Keratinocyte (primary cell): ENCODE measurements around the gene MAP1LC3B. TPM values are rescaled to one million over a fixed set of nuclear protein-coding genes. Genes with fewer than 3 reads are reported as not detected.
A peak's percentile ranks its signal among the peaks of the same experiment; 100 is the strongest.

ENCODE experiments used
- DNase-seq: peaks from one replicate; pipeline ENCODE4 v3.0.0-alpha.2; 2011; ENCODE audit warnings: low read depth, missing footprints, low spot score
- FAIRE-seq: peaks from 2 replicates; lab custom pipeline; 2011; peaks lifted over from hg19 to GRCh38; lab: Jason Lieb, UNC
- H2AFZ ChIP-seq: 2 replicates; pipeline ENCODE4 v1.6.0; 2012; ENCODE audit warnings: low read length, control low read depth, inconsistent platforms; ENCODE audit not compliant: control insufficient read depth
- H3K27ac ChIP-seq: 2 replicates; pipeline ENCODE4 v1.5.1; 2011; ENCODE audit warnings: low read length; ENCODE audit not compliant: control insufficient read depth, insufficient read depth
- H3K27me3 ChIP-seq: 3 replicates; pipeline ENCODE4 v1.6.0; 2011; ENCODE audit warnings: low read length; ENCODE audit not compliant: control insufficient read depth, insufficient read depth; ENCODE audit errors: extremely low read depth
- H3K36me3 ChIP-seq, 2 experiments: 2 replicates in 1 of 2; 3 replicates in 1 of 2; pipeline ENCODE4 v1.5.1; 2011; ENCODE audit warnings: low read length in 2 of 2, mild to moderate bottlenecking in 1 of 2; ENCODE audit not compliant: control insufficient read depth in 2 of 2, insufficient read depth in 2 of 2; ENCODE audit errors: extremely low read depth in 1 of 2
- H3K4me1 ChIP-seq: 3 replicates; pipeline ENCODE4 v1.5.1; 2011; ENCODE audit warnings: low read length; ENCODE audit not compliant: control insufficient read depth, insufficient read depth; ENCODE audit errors: extremely low read depth
- H3K4me2 ChIP-seq: 3 replicates; pipeline ENCODE4 v1.6.0; 2011; ENCODE audit warnings: low read depth, low read length; ENCODE audit not compliant: control insufficient read depth, insufficient read depth; ENCODE audit errors: extremely low read depth
- H3K4me3 ChIP-seq, 3 experiments: fragments of 200-600 bp in 1 of 3; sonication (generic) in 1 of 3; 2 replicates in 2 of 3; 3 replicates in 1 of 3; pipeline ENCODE4 v1.5.1; 2011 to 2016; ENCODE audit warnings: low read length in 3 of 3, mild to moderate bottlenecking in 3 of 3, control low read depth in 2 of 3, inconsistent platforms in 1 of 3, low read depth in 1 of 3, mixed read lengths in 1 of 3, mixed run types in 1 of 3, moderate library complexity in 1 of 3; ENCODE audit not compliant: control insufficient read depth in 2 of 3, insufficient read depth in 2 of 3; ENCODE audit errors: extremely low read depth in 1 of 3
- H3K79me2 ChIP-seq: 2 replicates; pipeline ENCODE4 v1.6.0; 2012; ENCODE audit warnings: low read length; ENCODE audit not compliant: control insufficient read depth, insufficient read depth
- H3K9ac ChIP-seq: 3 replicates; pipeline ENCODE4 v1.6.0; 2011; ENCODE audit warnings: low read length; ENCODE audit not compliant: control insufficient read depth, insufficient read depth; ENCODE audit errors: extremely low read depth
- H3K9me1 ChIP-seq: 3 replicates; pipeline ENCODE4 v1.6.0; 2011; ENCODE audit warnings: low read length; ENCODE audit not compliant: control insufficient read depth, insufficient read depth; ENCODE audit errors: extremely low read depth
- H3K9me3 ChIP-seq: 2 replicates; pipeline ENCODE4 v1.5.1; 2012; ENCODE audit warnings: low read depth, low read length; ENCODE audit not compliant: control insufficient read depth
- H4K20me1 ChIP-seq: 3 replicates; pipeline ENCODE4 v1.6.0; 2011; ENCODE audit warnings: low read length; ENCODE audit not compliant: control insufficient read depth, insufficient read depth; ENCODE audit errors: extremely low read depth
- CTCF ChIP-seq, 3 experiments: IDR thresholded peaks in 1 of 3; conservative IDR thresholded peaks in 1 of 3; optimal IDR thresholded peaks in 1 of 3; 2 replicates in 2 of 3; 3 replicates in 1 of 3; pipeline versions ENCODE3 to v1.5.1; 2011; ENCODE audit warnings: low read length in 3 of 3, mild to moderate bottlenecking in 3 of 3, moderate library complexity in 2 of 3, control low read depth in 1 of 3, inconsistent platforms in 1 of 3; ENCODE audit not compliant: insufficient read depth in 2 of 3; ENCODE audit errors: extremely low read depth in 1 of 3
- EZH2 ChIP-seq: IDR thresholded peaks from one replicate; pipeline ENCODE4 v1.6.1; 2012; ENCODE audit warnings: inconsistent platforms, mild to moderate bottlenecking, low read length, moderate library complexity
- dilution Hi-C: fragments of 300-500 bp; cut with MboI; formaldehyde crosslinking; loops from one replicate; pipeline ENCODE4 v1.7.0; 2020; ENCODE audit warnings: low sequenced_read_pairs; ENCODE audit not compliant: extremely low pct_ligation_motif_present
- polyA plus RNA-seq, 5 experiments: library from polyadenylated mRNA; depleted of rRNA in 3 of 5; stranded (reverse) in 3 of 5; stranded (forward) in 1 of 5; unstranded in 1 of 5; fragments of >200 nt; gene quantifications; 1 replicate in 1 of 5; 2 replicates in 3 of 5; 3 replicates in 1 of 5; pipeline versions ENCODE4 v1.2.1 to v1.2.3, GENCODE V29; 2011 to 2012; ENCODE audit warnings: missing spikeins in 2 of 5, low read depth in 1 of 5, low replicate concordance in 1 of 5

MAP1LC3B gene
- polyA plus RNA-seq, 1 donor (not counting 4 experiments of a cell fraction or from before 2014, with no cell fraction given): 50.3 TPM

- TF ChIP-seq EZH2 (no peak), CTCF (optimal IDR thresholded peaks at IDR 0.05 in 1 of 3, IDR thresholded peaks at IDR 0.05 in 1 of 3, conservative IDR thresholded peaks at IDR 0.05 in 1 of 3; ENCODE audit: extremely low read depth in 1 of 3, insufficient read depth in 2 of 3, low read length in 3 of 3) (no peak)
- DNase-seq (no peak), FAIRE-seq (no peak)
- Histone ChIP-seq H3K9me1 (no peaks in the 10 kb centered on the region), H3K9me3 (no peaks in the 10 kb centered on the region), H3K4me1 (no peaks in the 10 kb centered on the region), H3K4me3 (no peak overlapping the region), H3K36me3 (peaks cover 9 to 25% of the 10 kb centered on the region in 2 experiments), H3K9ac (no peak overlapping the region), H4K20me1 (no peaks in the 10 kb centered on the region), H3K27me3 (no peaks in the 10 kb centered on the region), H2AFZ (no peak overlapping the region), H3K79me2 (no peaks in the 10 kb centered on the region), H3K4me2 (no peak overlapping the region), H3K27ac (no peak overlapping the region)
- dilution Hi-C loops: no loop called here
Measured at GRCh38 chr16:87415441-87415840, 23.3 kb downstream of the MAP1LC3B start.

- dilution Hi-C loops: no loop called here
- Histone ChIP-seq H3K36me3 (peaks cover 9 to 25% of the 10 kb centered on the region in 2 experiments), H3K4me3 (no peak overlapping the region), H3K4me1 (no peaks in the 10 kb centered on the region), H4K20me1 (no peaks in the 10 kb centered on the region), H3K9ac (no peak overlapping the region), H3K9me1 (no peaks in the 10 kb centered on the region), H3K79me2 (no peaks in the 10 kb centered on the region), H3K27ac (no peak overlapping the region), H3K27me3 (no peaks in the 10 kb centered on the region), H3K4me2 (no peak overlapping the region), H3K9me3 (no peaks in the 10 kb centered on the region), H2AFZ (no peak overlapping the region)
- TF ChIP-seq CTCF (optimal IDR thresholded peaks at IDR 0.05 in 1 of 3, IDR thresholded peaks at IDR 0.05 in 1 of 3, conservative IDR thresholded peaks at IDR 0.05 in 1 of 3; ENCODE audit: extremely low read depth in 1 of 3, insufficient read depth in 2 of 3, low read length in 3 of 3) (peak in 2 of 3 experiments; percentile 28 to 48), EZH2 (no peak)
- FAIRE-seq: peak; percentile 68
- no peak for DNase-seq
Measured at GRCh38 chr16:87416826-87417527, 24.8 kb downstream of the MAP1LC3B start.
